Activated T-cell treated with anti-CD3 and anti-CD28 coated beads, Interleukin-2, amount 50 U/mL, for 1 hour (primary cell): Measurements from ENCODE around the gene TINAGL1.

Experiments
- DNase-seq: peaks from one replicate; pipeline ENCODE4 v3.0.0-alpha.2; 2020

TINAGL1 gene

GRCh38 chr1:31569596-31570173, 6.6 kb upstream of the TINAGL1 start:
- DNase-seq = no peak

- DNase-seq = no peak
Measured at GRCh38 chr1:31570228-31570627, 6.1 kb upstream of the TINAGL1 start.

- no peak for DNase-seq
Measured at GRCh38 chr1:31570906-31571305, 5.4 kb upstream of the TINAGL1 start.

DNA sequence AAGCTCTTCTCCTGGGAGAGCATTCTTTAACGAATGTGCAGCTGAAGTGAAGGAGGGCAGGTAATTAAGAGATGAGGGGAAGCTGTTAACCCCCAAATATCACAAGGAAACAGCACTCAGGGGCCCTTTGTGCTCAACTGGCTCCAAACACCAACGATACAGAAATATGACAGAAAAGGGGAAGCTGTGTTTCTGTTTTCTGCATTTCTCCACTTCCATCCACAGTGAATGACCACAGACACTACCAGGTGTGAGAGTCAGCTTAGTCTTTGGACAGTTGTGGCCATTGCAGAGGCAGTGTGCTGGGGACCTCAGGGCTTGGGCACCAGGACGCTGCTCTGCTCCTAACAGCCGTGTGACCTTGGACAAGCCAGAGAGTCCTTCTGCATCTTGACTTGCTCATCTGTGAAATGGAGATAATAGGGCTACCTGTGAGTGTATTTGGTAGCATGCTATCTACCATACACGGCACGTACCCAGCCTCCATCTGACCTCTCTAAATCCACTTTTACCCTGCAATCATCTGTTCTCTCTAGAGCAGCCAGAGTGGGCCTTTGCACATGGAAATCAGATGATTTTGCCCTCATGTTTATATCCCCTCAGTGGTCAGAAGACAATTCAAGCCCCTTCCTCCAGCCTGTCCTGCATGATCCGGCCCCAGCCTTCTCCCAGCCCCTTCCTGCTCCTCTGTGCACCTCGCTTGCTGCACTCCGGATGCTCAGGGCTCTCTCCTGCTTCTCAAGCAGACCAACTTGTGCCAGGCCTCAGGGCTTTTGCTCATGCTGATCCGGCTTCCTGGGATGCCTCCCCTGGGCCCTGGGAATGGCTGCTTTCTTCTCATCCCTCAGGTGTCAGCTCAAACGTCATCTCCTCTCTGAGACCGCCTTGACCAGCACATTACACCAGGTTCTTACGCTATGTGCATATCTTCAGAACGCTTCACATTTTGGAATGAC, 4.7 kb upstream of the TINAGL1 start:
- DNase-seq = no peak

- DNase-seq = peak; percentile 4
Measured at GRCh38 chr1:31572323-31573104, 3.8 kb upstream of the TINAGL1 start.

DNA sequence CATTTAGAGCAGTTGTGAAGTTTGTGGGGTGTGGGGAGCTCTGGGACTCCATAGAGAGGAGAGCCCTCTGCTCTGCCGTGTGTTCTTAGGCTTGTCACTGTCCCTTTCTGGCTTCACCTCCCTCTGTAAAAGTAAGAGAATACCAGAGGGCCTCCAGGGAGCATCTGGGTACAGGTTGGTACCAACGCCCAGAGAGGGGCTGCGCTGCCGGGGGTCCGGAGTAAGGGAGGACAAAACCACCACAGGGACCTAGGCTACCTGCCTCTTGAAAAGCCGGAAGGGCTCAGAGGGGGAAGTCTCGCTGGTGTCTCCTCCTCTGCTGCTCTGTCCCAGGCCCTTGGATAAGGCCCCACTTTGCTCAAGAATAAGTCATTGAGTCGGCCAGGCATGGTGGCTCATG, 3.1 kb upstream of the TINAGL1 start:
- DNase-seq = no peak

GRCh38 chr1:31574749-31575368, 1.5 kb upstream of the TINAGL1 start:
- no peak for DNase-seq

- DNase-seq = no peak
Measured at GRCh38 chr1:31575369-31576140, 760 bp upstream of the TINAGL1 start.

DNA sequence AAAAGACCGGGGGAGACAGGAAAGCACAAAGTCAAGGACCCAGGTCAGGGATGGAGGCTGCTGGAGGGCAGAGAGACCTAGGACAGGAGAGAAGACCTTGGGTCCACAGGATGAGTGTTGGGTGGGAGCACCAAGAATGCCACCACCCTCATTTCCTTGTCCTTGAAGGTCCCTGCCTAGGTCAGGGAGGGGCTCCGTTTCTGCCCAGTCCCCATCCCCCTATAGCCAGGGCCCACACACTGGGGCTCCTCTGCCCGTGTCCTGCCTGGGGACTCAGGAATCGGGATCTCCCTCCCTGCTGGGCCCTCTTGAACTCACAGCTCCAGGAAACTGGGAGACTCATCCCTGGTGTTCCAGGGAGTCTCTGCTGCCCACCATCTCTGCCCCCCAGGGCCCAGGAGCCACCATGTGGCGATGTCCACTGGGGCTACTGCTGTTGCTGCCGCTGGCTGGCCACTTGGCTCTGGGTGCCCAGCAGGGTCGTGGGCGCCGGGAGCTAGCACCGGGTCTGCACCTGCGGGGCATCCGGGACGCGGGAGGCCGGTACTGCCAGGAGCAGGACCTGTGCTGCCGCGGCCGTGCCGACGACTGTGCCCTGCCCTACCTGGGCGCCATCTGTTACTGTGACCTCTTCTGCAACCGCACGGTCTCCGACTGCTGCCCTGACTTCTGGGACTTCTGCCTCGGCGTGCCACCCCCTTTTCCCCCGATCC, 584 bp downstream of the TINAGL1 start:
- DNase-seq = no peak

- no peak for DNase-seq
Measured at GRCh38 chr1:31577515-31578192, 1.3 kb downstream of the TINAGL1 start.

DNA sequence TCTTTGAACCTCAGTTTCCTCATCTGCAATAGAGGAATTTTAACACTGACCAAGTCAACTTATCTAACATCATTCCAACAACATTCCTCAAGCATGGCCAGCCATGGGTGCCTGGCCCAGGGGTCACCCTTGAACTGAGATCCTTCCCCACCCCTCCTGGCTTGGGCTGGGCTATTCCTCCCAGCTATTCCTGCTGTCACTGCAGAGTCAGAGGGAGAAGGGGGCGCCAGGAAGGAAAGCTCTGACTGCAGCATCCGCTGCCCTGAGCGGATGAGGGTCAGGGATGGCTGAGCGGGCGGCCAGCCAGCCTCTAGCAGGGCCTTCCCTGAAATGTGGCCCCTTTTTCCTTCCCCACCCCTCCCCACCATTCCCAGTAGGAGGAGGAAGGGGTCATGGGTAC, 3.1 kb downstream of the TINAGL1 start:
- DNase-seq = no peak

DNA sequence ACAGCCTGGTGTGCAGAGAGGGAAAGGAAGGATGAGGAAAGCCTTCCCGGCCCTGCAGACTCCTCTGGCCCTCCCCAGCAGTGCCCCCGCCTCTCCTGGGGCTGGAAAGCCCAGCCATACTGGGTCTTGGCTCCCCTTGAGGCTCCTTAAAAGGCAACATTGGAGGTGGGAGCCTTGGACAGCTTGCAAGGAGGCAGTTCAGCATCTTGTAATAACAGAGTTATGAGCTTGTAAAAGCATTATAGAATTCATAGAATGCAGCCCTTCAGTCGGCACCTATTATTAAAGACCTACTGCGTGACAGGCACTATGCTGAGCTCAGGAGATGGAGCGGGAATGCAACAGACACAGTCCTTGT, 4.2 kb downstream of the TINAGL1 start:
- DNase-seq = no peak

DNA sequence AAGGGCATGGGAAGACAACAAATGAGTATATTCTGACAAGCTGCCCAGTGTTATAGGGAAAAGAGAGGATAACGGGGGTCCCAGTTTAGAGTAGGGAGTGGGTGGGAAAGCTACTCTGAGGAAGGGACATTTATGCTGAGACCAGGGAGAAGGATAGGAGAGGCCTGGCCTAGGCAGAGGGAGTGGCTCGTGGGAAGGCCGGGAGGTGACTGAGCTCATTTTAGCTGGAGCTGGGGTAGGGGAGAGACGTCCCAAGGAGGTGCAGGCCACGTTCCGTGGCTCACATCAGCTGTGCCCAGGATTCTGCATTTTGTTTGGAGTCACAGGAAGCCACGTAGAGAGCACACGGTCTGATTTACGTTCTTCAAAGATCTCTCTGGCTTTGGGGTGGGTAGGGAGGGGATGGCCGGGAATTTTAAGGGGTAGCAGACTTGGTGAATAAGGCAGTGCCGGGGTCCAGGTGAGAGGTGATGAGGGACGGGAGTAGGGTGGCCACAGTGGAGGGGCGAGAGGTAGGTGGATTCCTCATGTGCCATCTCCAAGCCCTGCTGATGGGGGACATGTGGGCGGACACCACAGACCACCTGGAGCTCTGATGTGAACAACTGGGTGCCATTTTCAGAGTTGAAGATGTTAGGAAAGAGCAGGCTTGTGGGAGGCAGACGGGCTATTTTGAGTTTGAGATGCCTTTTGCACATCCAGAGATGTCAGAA, 4.7 kb downstream of the TINAGL1 start:
- DNase-seq = no peak

- no peak for DNase-seq
Measured at GRCh38 chr1:31581821-31582810, 5.8 kb downstream of the TINAGL1 start.

DNA sequence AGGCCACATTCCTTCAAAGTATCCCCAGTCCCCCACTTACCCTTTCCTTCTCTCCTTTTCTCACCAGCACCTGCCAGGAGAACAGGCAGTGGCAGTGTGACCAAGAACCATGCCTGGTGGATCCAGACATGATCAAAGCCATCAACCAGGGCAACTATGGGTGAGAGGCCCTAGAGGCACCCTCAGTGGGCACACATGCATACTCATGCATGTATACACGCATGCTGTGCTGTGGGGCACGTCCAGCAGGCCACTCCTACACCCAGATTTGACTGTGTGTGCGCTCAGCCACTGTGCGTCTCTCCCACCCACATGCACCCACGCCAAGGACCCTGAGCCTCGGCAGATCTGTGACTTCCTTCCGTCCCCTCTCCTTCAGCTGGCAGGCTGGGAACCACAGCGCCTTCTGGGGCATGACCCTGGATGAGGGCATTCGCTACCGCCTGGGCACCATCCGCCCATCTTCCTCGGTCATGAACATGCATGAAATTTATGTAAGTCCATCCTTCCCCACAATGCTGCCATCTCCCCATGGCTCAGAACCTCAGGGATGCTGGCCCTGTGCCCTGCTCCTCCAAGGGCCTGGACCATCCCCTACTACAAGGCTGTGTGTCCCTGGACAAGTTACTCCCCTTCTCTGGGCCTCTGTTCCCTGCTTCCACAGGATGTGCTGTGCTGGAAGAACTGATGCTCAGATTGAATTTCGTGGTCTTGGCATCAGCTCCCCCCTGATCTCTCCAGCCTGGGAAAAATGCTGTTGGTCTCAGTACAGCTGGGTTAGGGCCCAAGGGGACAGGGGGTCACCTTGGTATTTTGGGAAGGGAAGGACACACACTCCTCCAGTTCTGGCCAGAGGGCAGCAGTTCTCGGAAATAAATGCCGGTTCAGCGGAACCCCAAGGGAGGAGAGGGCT, 7.0 kb downstream of the TINAGL1 start:
- no peak for DNase-seq

DNA sequence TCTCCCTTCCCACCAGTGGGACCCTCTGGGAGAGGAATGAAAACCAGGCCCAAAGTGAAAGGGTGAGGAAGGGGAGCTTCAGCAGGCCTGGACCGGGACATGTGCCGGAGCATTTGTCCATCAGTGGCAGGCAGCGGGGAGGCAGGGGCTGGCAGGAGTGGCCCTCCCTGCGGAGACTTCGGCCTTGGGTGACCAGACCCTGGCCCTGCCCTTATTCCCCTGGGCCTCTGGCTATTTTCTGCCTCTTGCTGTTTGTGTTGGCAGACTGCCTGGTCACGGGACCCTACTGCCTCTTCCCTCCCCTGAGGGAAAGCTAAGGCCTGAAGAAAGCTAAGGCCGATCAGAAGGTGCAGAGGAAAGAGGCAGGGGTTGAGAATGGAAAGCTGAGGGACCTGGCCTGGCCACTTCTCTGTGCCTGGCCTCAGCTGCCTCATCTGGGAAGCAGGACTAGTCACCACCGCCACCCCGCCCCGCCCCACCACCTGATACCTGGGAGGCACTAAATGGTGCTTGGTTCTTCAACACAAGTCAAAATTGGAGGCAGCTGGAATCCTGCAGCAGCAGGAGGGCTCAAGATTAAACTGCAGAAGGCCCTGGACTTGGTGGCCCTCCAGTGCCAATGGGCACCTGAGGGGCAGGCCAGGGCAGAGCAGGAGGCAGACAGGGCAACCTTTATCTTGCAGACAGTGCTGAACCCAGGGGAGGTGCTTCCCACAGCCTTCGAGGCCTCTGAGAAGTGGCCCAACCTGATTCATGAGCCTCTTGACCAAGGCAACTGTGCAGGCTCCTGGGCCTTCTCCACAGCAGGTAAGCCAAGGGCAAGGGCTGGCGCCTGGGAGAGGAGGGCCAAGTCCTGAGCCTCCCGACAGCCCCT, 7.9 kb downstream of the TINAGL1 start:
- DNase-seq = no peak
